Stimulated activated CD8-positive, alpha-beta memory T cell treated with anti-CD3 and anti-CD28 coated beads, Interleukin-15, amount 100 ng/mL, for 48 hours (primary cell): ENCODE data around the gene SPRY2.

ENCODE experiments used
- DNase-seq, 2 donors: peaks; one replicate each; pipeline ENCODE4 v3.0.0-alpha.2; 2020; ENCODE audit warnings: low read depth in 2 of 2

The SPRY2 gene

DNA sequence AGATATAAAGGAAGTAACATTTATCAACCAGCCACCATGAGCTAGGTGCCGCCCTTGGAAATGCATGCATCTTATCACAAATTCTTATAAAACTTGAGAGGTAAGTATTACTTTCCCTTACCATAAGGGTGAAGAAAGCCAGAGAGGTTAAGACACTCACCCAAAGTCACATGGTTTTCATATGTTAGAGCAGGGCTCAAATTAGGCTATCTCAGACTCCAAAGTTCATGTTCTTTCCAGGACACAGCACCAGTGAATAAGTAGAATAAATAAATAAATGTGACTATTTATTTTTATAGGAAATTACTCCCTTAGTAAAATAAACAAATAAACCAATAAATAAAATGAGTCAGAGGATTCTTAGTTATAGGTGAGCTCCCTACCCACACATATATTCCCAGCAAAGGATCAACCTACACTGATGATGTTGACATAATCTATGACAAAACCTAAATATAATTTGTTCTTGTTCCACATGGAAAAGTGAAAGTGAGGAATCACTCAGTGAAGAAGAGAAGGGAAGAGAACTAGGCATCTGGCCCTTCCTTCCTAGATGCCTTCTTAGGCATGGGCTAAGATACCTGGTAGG, 27.2 kb downstream of the SPRY2 start:
- DNase-seq: no peak

DNA sequence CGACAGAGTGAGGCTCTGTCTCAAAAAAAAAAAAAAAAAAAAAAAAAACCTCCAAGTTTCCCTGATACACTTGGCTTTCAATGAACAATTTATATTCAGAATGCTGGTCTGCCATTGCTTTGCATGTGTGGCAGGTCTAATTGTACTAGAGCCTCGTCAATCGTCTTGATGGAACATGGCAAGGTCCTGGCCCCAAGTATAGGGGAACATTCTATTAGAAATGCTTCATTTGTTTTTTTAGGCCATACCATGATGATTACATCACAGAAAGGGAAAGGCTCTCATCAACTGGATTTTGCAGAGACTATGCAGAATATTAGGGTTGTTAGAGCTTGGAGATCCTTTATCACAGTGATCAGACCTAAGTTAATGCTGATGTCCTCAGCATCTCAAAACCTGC, 28.0 kb downstream of the SPRY2 start:
- no peak for DNase-seq

DNA sequence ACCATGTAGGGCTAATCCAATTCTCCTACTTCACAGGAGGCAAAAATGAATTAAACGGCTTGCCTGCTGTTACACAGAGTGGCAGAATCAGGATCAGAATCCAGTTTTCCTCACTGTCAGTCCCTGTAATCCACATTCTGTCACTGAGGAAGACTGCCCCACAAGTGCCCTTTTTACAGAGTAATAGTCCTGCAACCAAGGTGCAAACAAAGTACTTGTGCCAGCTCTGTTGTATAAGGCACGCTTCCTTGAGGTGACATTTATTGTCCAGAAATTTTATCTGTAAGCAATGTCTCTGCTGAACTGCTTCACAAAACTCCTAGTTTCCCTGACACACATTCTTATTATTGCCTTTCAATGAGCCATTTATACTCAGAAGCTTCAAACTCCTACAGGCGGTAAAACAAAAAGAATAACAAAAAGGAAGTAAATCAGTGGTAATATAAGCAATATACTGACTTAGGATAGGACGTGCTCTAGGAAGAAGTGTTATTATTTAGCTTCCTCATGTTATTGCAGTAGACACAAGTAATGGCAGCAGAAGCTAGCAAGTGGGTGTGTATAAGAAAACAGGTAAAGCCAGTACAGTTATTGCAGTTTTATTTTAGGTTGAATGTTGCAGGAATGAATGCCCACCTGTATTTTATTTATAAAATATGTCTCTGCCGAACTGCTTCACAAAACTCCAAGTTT, 28.8 kb downstream of the SPRY2 start:
- DNase-seq: no peak

DNA sequence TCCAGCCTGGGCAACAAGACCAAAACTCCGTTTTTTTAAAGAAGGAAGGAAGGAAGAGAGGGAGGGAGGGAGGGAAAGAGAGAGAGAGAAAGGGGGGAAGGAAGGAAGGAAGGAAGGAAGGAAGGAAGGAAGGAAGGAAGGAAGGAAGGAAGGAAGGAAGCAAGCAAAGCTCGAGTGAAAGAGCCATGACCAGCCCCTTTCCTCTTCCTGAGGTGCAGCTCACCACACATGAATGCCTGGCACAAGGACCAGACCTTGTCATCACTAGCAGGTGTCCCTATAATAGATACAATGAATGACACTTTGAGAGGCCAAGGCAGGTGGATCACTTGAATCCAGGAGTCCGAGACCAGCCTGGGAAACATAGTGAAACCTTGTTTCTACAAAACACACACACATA, 31.0 kb downstream of the SPRY2 start:
- DNase-seq: no peak

DNA sequence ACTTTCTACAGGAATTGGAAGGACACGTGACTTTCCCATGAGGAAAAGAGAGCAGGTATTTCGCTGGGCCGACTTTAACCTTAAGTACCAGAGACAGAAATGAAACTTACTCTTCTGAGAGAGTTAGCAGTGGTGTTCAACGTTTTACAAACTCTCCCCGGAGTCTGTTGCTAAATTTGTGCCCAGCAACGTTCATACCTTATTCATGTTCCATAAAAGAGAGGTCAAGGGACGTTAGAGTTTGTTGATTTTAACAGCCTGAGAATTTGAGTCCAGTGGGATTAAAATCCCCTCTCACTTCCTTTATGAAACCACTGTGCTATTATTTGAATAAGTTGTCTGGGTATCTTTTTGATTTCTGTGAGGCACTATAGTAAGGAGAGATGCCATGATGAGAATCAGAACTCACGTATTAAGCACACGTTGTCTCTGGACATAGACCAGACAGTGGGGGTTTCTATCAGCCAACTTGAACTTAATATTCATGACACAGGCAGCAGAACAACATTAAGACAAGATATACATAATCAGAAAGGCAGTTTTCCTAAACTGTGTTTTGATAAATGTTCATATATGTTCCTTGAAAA, 33.4 kb downstream of the SPRY2 start:
- no peak for DNase-seq

DNA sequence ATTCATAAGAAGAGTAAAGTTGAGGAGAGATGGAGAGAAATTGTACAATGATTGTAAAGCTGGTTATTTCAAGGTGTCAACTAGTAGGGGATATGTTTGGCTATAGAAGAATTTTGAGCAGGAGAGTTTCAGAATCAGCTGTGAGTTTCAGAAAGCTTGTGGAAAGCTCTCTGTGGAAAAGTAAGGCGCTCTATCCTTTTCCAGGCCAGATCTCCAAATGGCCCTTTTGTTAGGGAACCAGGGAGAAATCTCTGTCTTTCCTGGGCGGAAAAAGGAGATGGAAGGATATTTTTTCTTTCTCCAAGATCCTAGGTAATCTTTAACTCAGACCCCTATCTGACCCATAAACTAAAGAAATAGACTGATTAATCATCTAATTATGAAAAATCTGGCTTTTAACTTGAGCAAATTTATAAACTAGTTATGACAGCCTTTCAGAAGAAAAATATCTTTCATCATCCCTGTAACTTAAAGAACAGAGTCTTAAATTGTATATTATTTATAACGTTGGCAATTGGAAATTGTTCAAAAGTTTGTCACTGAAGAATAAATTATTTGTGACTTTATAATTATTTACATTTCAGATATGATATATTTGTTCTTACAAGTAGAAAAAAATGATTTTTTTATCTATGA, 34.5 kb downstream of the SPRY2 start:
- DNase-seq: no peak

DNA sequence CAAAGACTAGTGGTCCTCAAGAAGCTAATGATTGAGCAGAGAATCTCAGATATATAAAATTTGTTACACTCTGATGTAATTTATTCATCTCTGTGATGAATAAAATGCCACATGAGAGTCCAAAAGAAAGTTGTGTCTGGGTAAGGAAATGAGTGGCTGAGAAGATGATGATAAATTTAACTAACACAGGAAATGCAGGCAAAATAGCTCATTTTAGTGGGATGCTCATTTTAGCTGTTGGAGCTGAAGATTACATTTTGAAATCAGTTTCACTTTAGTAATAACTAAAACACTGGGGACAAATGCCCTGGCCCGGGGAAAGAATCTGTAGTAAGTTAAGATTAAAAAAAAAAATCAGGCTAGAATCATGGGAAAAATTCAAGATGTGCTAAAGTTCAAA, 35.2 kb downstream of the SPRY2 start:
- no peak for DNase-seq

DNA sequence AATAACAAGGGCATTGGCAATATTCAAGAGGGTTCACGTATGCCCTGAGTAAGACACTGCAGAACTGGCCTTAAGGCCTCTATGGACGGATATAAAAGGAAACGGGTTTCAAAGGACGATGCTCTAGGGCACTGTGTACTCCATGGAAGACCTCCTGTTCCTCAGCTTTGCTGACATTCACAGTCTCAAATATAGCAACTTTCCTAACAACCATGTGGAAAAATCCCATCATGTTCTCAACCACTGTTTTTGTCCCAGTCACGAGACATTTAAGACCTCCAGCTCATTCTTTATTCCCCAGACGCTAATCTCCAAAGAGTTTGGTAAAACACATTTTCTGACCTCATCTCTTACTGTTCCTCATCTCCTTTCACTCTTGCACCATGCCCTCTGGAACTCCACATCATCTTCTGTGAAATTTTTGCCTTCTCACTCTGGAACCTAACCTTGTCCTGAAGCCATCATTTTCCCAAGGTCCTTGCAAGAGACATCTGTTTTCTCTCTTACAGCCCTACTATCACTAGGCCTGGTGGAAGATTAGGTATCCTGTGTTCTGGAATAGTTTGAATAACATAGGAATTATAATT, 37.6 kb downstream of the SPRY2 start:
- no peak for DNase-seq

DNA sequence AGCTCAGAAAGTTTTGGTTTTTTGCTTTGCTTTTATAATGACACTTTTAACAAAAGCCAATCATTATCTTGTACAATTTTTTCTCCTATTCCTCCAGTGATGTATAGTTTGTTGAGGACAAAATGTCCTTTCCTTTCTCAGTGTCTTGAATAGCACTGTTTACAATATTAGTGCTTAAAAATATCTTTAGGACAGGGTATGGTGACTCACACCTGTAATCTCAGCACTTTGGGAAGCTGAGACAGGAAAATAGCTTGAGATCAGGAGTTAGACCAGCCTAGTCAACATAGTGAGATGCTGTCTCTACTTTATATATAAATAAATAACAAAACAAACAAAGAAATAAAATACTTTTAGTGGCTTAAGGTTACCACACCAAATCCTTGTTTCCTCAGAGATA, 41.9 kb downstream of the SPRY2 start:
- no peak for DNase-seq

DNA sequence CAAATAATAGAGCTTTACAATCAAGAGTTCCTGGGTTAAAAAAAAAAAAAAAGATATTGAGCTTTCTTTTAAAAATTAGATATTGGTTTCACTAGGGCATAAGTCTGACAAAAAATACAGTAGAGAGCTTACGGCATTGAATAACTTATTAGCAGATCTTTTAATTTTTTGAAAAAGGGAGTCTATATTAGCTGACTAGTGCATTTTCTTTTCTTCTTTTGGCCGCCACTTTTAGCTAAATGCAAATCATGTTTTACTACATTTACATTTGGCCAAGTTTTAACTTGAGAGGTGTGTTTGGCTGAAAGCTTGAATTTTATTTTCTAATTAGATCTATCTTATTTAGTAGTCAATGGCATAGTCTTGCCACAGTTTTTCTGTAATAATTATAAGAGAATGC, 43.4 kb downstream of the SPRY2 start:
- DNase-seq: no peak

DNA sequence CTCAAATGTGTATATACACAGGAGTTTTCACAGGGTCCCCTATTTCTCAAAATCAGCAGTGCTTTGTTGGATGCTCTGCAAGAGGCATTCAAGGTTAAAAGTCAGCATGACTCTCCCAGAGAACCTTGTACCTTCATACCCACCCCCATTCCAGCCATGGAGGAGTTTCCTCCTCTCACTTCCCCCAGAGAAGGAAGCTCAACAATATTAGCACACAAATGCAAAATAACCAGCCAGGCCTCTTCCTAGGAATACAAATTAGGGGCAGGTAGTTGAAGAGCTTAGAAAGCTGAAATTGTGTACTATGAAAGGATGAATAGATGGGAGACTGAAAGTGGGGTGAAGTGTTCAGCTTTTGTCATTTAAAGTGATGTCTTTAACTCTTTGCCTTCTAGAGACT, 43.8 kb downstream of the SPRY2 start:
- no peak for DNase-seq

DNA sequence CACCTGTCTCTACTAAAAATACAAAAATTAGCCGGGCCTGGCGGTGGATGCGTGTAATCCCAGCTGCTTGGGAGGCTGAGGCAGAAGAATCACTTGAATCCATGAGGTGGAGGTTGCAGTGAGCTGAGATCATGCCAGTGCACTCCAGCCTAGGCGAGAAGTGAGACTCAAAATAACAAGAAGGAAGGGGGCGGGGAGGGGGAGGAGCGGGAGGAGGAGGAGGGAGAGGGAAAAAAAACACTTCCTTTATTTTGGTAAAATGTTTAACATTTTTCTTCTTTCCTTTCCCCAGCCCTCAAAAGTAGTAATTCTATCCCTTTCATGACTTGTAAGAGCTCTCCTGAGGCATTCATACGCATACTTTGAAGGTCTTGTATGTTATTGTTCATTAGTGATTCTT, 44.3 kb downstream of the SPRY2 start:
- DNase-seq: no peak

DNA sequence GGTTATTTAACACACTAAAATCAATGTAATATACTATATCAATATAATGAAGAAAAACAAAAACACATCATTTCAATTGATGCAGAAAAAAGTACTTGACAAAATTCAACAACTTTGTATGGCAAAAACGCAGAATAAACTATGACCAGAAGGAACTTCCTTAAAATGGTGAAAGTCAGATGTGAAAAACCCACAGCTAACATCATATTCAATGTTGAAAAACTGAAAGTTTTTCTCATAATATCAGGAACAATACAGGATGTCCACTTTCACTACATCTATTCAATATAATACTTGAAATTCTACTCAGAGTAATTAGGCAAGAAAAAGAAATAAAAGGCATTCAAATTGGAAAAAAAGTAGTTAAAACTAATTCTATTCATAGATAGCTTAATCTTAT, 50.3 kb downstream of the SPRY2 start:
- no peak for DNase-seq
